Osteoblast (primary cell): Measurements from ENCODE around the gene CDKL2. TPM values are rescaled to one million over a fixed set of nuclear protein-coding genes. Genes with fewer than 3 reads are reported as not detected.

Experiments used
- DNase-seq: peaks from one replicate; pipeline ENCODE4 v3.0.0; 2011; ENCODE audit warnings: low spot score, mixed read lengths; ENCODE audit not compliant: insufficient read length; ENCODE audit errors: missing footprints
- H2AFZ ChIP-seq: 2 replicates; pipeline ENCODE4 v1.6.0; 2011; ENCODE audit warnings: mild to moderate bottlenecking, low read length
- H3K27ac ChIP-seq: 2 replicates; pipeline ENCODE4 v1.5.1; 2011; ENCODE audit warnings: mild to moderate bottlenecking, low read depth, low read length, moderate library complexity
- H3K27me3 ChIP-seq: 2 replicates; pipeline ENCODE4 v1.6.0; 2012; ENCODE audit warnings: mild to moderate bottlenecking, control low read depth, inconsistent platforms, low read length, moderate library complexity; ENCODE audit not compliant: insufficient read depth
- H3K36me3 ChIP-seq: 2 replicates; pipeline ENCODE4 v1.5.1; 2011; ENCODE audit warnings: mild to moderate bottlenecking, low read length, control low read depth, moderate library complexity; ENCODE audit not compliant: insufficient read depth
- H3K4me1 ChIP-seq: 2 replicates; pipeline ENCODE4 v1.5.1; 2011; ENCODE audit warnings: mild to moderate bottlenecking, low read length, control low read depth, moderate library complexity; ENCODE audit not compliant: insufficient read depth
- H3K4me2 ChIP-seq: 2 replicates; pipeline ENCODE4 v1.6.0; 2011; ENCODE audit warnings: mild to moderate bottlenecking, low read length; ENCODE audit not compliant: insufficient read depth
- H3K4me3 ChIP-seq: fragments of 200-600 bp; sonication (generic); 3 replicates; pipeline ENCODE4 v1.5.1; 2012; ENCODE audit warnings: mild to moderate bottlenecking, low read length, inconsistent platforms; ENCODE audit not compliant: insufficient read depth
- H3K79me2 ChIP-seq: 2 replicates; pipeline ENCODE4 v1.6.0; 2012; ENCODE audit warnings: mild to moderate bottlenecking, low read length, control low read depth, inconsistent platforms; ENCODE audit not compliant: insufficient read depth
- H3K9me3 ChIP-seq: 2 replicates; pipeline ENCODE4 v1.5.1; 2011; ENCODE audit warnings: low read depth, low read length, control low read depth
- H4K20me1 ChIP-seq: 2 replicates; pipeline ENCODE4 v1.6.0; 2012; ENCODE audit warnings: mild to moderate bottlenecking, low read length, control low read depth; ENCODE audit not compliant: insufficient read depth
- CTCF ChIP-seq: IDR thresholded peaks from 2 replicates; pipeline ENCODE4 v1.5.1; 2011; ENCODE audit warnings: mild to moderate bottlenecking, low read depth, low read length, moderate library complexity; ENCODE audit errors: extremely low read depth
- total RNA-seq: library from RNA; depleted of rRNA; stranded (reverse); fragments of >200 nt; gene quantifications from 2 replicates; pipeline ENCODE4 v1.2.3, GENCODE V29; 2012

Gene CDKL2
- total RNA-seq, 1 donor: 0.72 TPM

DNA sequence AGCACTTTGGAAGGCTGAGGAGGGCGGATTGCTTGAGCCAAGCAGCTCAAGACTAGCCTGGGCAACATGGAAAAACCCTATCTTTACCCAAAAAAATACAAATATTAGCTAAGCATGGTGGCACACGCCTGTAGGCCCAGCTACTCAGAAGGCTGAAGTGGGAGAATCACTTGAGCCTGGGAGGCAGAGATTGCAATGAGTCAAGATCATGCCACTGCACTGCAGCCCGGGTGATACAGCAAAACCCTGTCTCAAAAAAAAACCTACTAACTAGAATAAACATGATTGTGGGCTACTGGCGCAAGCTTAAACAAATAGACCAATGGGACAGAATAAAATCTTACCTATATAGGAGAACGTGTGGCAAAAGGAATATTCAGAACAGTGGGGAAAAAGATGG, 7.3 kb downstream of the CDKL2 start:
- H3K4me1 ChIP-seq: no peaks in the 10 kb centered on the region
- no peak overlapping the region for H3K4me3 ChIP-seq
- H2AFZ ChIP-seq: no peak overlapping the region
- no peaks in the 10 kb centered on the region for H3K79me2 ChIP-seq
- no peak overlapping the region for H3K27ac ChIP-seq
- no peak for DNase-seq
- no peaks in the 10 kb centered on the region for H3K36me3 ChIP-seq
- TF ChIP-seq CTCF: no peak
- H4K20me1 ChIP-seq: no peaks in the 10 kb centered on the region
- H3K9me3 ChIP-seq: no peaks in the 10 kb centered on the region
- no peak overlapping the region for H3K4me2 ChIP-seq
- no peaks in the 10 kb centered on the region for H3K27me3 ChIP-seq

DNA sequence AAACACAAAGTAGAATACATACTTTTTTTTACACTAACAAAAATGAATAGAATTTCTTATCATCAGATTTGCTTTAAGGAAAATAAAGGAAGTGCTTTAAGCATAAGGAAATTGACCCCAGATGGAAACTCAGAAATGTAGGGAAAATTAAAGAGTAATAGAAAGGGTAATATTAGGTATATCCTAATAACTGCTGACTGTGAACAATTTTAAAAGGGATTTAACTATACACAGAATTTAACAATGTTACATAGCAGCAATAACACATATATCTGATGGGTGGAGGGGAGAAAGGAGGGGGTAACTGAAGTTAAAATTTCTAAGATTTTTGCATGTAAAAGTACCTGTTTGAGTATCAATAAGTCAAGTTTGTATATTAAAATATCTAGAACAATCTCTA, 8.6 kb downstream of the CDKL2 start:
- Histone ChIP-seq H3K79me2 (no peaks in the 10 kb centered on the region), H3K4me3 (no peak overlapping the region), H4K20me1 (no peaks in the 10 kb centered on the region), H3K27ac (no peak overlapping the region), H3K27me3 (no peaks in the 10 kb centered on the region), H3K4me2 (no peak overlapping the region), H3K36me3 (no peaks in the 10 kb centered on the region), H3K9me3 (no peaks in the 10 kb centered on the region), H3K4me1 (no peaks in the 10 kb centered on the region), H2AFZ (no peak overlapping the region)
- no peak for DNase-seq
- no peak for TF ChIP-seq CTCF

DNA sequence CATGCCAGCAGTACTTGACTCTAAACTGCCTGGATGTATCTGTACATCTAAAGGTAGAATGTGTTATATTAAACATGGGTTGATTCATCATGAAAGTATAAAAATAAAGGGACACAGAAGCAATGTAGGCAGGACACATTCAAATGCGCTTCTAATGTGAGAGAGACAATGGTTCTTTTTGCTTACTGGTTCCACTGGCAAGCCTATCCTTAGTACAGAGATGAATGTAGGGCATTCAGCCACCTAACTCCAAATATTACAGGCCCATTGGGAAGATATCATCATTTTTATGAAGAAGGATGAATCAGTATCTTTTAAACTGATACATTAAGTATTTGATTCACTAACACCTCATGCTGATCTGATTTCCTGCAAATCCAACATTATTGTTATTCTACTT, 18.0 kb downstream of the CDKL2 start:
- Histone ChIP-seq H2AFZ (no peak overlapping the region), H4K20me1 (no peaks in the 10 kb centered on the region), H3K79me2 (no peaks in the 10 kb centered on the region), H3K4me3 (no peak overlapping the region), H3K9me3 (no peaks in the 10 kb centered on the region), H3K36me3 (no peaks in the 10 kb centered on the region), H3K27me3 (no peaks in the 10 kb centered on the region), H3K27ac (no peak overlapping the region), H3K4me2 (no peak overlapping the region), H3K4me1 (no peaks in the 10 kb centered on the region)
- no peak for DNase-seq
- no peak for TF ChIP-seq CTCF

- no peaks in the 10 kb centered on the region for H3K9me3 ChIP-seq
- no peak overlapping the region for H2AFZ ChIP-seq
- no peaks in the 10 kb centered on the region for H4K20me1 ChIP-seq
- no peaks in the 10 kb centered on the region for H3K79me2 ChIP-seq
- no peaks in the 10 kb centered on the region for H3K27me3 ChIP-seq
- TF ChIP-seq CTCF: no peak
- no peak for DNase-seq
- no peaks in the 10 kb centered on the region for H3K4me1 ChIP-seq
- H3K4me3 ChIP-seq: no peak overlapping the region
- H3K4me2 ChIP-seq: no peak overlapping the region
- H3K27ac ChIP-seq: no peak overlapping the region
- no peaks in the 10 kb centered on the region for H3K36me3 ChIP-seq
Observed at GRCh38 chr4:75605928-75606327, 24.4 kb downstream of the CDKL2 start.
